Measurements from ENCODE around the gene TM6SF1.

DNA sequence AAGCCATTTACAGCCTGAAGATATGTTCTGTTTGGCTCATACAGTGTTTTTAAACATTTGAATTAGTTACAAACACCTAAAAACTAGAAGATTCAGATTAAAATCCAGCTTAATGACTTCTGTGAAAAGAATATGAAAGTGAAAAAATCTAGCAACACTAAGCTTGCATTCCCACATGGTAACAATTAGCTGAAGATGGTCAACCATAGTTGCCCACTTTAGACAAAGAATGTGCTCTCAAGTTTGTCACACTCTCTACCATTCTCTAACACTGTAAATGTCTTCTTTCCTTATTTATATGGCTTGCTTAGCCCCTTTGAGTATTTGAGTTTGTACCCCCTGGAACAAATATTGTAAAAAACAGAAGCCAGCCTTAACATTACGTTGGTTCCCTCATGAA is 67.4 kb downstream of the TM6SF1 start:
- TF ChIP-seq EZH2 (IDR thresholded peaks at IDR 0.05; ENCODE audit: borderline replicate concordance, low read length), result no peak
- TF ChIP-seq, protein P1, sequence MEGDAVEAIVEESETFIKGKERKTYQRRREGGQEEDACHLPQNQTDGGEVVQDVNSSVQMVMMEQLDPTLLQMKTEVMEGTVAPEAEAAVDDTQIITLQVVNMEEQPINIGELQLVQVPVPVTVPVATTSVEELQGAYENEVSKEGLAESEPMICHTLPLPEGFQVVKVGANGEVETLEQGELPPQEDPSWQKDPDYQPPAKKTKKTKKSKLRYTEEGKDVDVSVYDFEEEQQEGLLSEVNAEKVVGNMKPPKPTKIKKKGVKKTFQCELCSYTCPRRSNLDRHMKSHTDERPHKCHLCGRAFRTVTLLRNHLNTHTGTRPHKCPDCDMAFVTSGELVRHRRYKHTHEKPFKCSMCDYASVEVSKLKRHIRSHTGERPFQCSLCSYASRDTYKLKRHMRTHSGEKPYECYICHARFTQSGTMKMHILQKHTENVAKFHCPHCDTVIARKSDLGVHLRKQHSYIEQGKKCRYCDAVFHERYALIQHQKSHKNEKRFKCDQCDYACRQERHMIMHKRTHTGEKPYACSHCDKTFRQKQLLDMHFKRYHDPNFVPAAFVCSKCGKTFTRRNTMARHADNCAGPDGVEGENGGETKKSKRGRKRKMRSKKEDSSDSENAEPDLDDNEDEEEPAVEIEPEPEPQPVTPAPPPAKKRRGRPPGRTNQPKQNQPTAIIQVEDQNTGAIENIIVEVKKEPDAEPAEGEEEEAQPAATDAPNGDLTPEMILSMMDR (IDR thresholded peaks at IDR 0.05; ENCODE audit: low read length), result no peak
